ENCODE data around the gene PLXND1. TPM values are rescaled to one million over a fixed set of nuclear protein-coding genes. Genes with fewer than 3 reads are reported as not detected.
A peak's percentile ranks its signal among the peaks of the same experiment; 100 is the strongest.

Gene PLXND1
- total RNA-seq, 3 donors from 2014 or later (not counting 1 experiment from before 2014, with no cell fraction given), result 135 to 214 (median 189) TPM

- H3K4me1 Mint-ChIP-seq, result peaks cover 23 to 38% of the 10 kb centered on the region in 2 donors
- H3K27ac ChIP-seq (ENCODE audit: low read length), result no peak overlapping the region
- no peaks in the 10 kb centered on the region for H3K36me3 Mint-ChIP-seq
- ATAC-seq, result no peak
- H3K4me3 Mint-ChIP-seq, result no peak overlapping the region
- WGBS (ENCODE audit: insufficient coverage), result 88% methylated on average over 10 of the region's 10 CpGs
- intact Hi-C loops (cut with micrococcal nuclease), result no loop called here
- H3K36me3 ChIP-seq (ENCODE audit: control insufficient read depth, insufficient read depth, low read length), result peaks cover 8% of the 10 kb centered on the region
- H3K4me1 ChIP-seq (ENCODE audit: control insufficient read depth, insufficient read depth, low read length), result peaks cover 36% of the 10 kb centered on the region
- H3K4me3 ChIP-seq (ENCODE audit: low read length), result no peak overlapping the region
- DNase-seq, result no peak
- no peaks in the 10 kb centered on the region for H3K9me3 ChIP-seq (ENCODE audit: control insufficient read depth, insufficient read depth, low read length)
- no peaks in the 10 kb centered on the region for H3K9me3 Mint-ChIP-seq
- peaks cover 0 to 2% of the 10 kb centered on the region in 2 donors for H3K27me3 Mint-ChIP-seq (ENCODE audit: low read depth in 2 of 2)
- no peaks in the 10 kb centered on the region for H3K27me3 ChIP-seq (ENCODE audit: control insufficient read depth, insufficient read depth, low read length)
- no peak for TF ChIP-seq CTCF (IDR thresholded peaks at IDR 0.05)
- H3K27ac Mint-ChIP-seq, result peak overlapping the region in 1 of 2 donors; percentile 71
These were observed 18.8 kb downstream of the PLXND1 start for GRCh38 chr3:129587566-129588210.

GRCh38 chr3:129586746-129587430 lies 19.6 kb downstream of the PLXND1 start:
- Mint-ChIP-seq H3K27me3 (ENCODE audit: low read depth in 2 of 2) (peaks cover 0 to 2% of the 10 kb centered on the region in 2 donors), H3K27ac (no peak overlapping the region), H3K4me3 (no peak overlapping the region), H3K9me3 (no peaks in the 10 kb centered on the region), H3K4me1 (peaks cover 21 to 35% of the 10 kb centered on the region in 2 donors), H3K36me3 (no peaks in the 10 kb centered on the region)
- Histone ChIP-seq H3K4me3 (ENCODE audit: low read length) (no peak overlapping the region), H3K27ac (ENCODE audit: low read length) (no peak overlapping the region), H3K27me3 (ENCODE audit: control insufficient read depth, insufficient read depth, low read length) (no peaks in the 10 kb centered on the region), H3K4me1 (ENCODE audit: control insufficient read depth, insufficient read depth, low read length) (peaks cover 28% of the 10 kb centered on the region), H3K36me3 (ENCODE audit: control insufficient read depth, insufficient read depth, low read length) (peaks cover 8% of the 10 kb centered on the region), H3K9me3 (ENCODE audit: control insufficient read depth, insufficient read depth, low read length) (no peaks in the 10 kb centered on the region)
- ATAC-seq, result no peak
- no peak for TF ChIP-seq CTCF (IDR thresholded peaks at IDR 0.05)
- no peak for DNase-seq
- 89% methylated on average over 17 of the region's 17 CpGs for WGBS (ENCODE audit: insufficient coverage)
- intact Hi-C loops (cut with micrococcal nuclease), result no loop called here

- intact Hi-C loops (cut with micrococcal nuclease), result no loop called here
- Mint-ChIP-seq H3K27me3 (ENCODE audit: low read depth in 2 of 2) (peaks cover 0 to 2% of the 10 kb centered on the region in 2 donors), H3K4me3 (no peak overlapping the region), H3K27ac (no peak overlapping the region), H3K4me1 (peaks cover 14 to 27% of the 10 kb centered on the region in 2 donors), H3K36me3 (no peaks in the 10 kb centered on the region), H3K9me3 (no peaks in the 10 kb centered on the region)
- TF ChIP-seq CTCF (IDR thresholded peaks at IDR 0.05), result no peak
- ATAC-seq, result no peak
- no peak for DNase-seq
- Histone ChIP-seq H3K27ac (ENCODE audit: low read length) (no peak overlapping the region), H3K36me3 (ENCODE audit: control insufficient read depth, insufficient read depth, low read length) (peaks cover 8% of the 10 kb centered on the region), H3K9me3 (ENCODE audit: control insufficient read depth, insufficient read depth, low read length) (no peaks in the 10 kb centered on the region), H3K4me1 (ENCODE audit: control insufficient read depth, insufficient read depth, low read length) (peaks cover 23% of the 10 kb centered on the region), H3K4me3 (ENCODE audit: low read length) (no peak overlapping the region), H3K27me3 (ENCODE audit: control insufficient read depth, insufficient read depth, low read length) (no peaks in the 10 kb centered on the region)
- 96% methylated on average over 27 of the region's 27 CpGs for WGBS (ENCODE audit: insufficient coverage)
These were observed 20.4 kb downstream of the PLXND1 start for GRCh38 chr3:129585949-129586657.
